Subcutaneous adipose tissue (tissue), 4 donors: ENCODE measurements around the gene MORF4L1. TPM values are rescaled to one million over a fixed set of nuclear protein-coding genes. Genes with fewer than 3 reads are reported as not detected.

ENCODE experiments used
- CTCF ChIP-seq: fragments of 450-650 bp; IDR thresholded peaks from one replicate; pipeline ENCODE4 v1.5.1; 2016; ENCODE audit warnings: low read depth, mild to moderate bottlenecking, control low read depth, antibody characterized with exemption, moderate library complexity
- total RNA-seq, 4 donors: library from RNA; depleted of rRNA; stranded (reverse); fragments of >200 nt; gene quantifications; one replicate each; pipeline ENCODE4 v1.1.0, GENCODE V29; 2016

MORF4L1 gene
- total RNA-seq, 4 donors from 2014 or later, result 351 to 431 (median 389) TPM

GRCh38 chr15:78929536-78930264 is 57.0 kb downstream of the MORF4L1 start:
- TF ChIP-seq CTCF, result no peak

GRCh38 chr15:78930577-78931388 is 58.1 kb downstream of the MORF4L1 start:
- no peak for TF ChIP-seq CTCF

GRCh38 chr15:78931439-78932257 is 59.0 kb downstream of the MORF4L1 start:
- no peak for TF ChIP-seq CTCF

GRCh38 chr15:78932258-78932808 is 59.6 kb downstream of the MORF4L1 start:
- TF ChIP-seq CTCF, result no peak

GRCh38 chr15:78933187-78933822 is 60.6 kb downstream of the MORF4L1 start:
- no peak for TF ChIP-seq CTCF

- no peak for TF ChIP-seq CTCF
These were observed 61.3 kb downstream of the MORF4L1 start for GRCh38 chr15:78933823-78934654.
